AG09319 (cell line): ENCODE measurements around the gene RPL27.

Experiments
- DNase-seq: peaks from one replicate; pipeline ENCODE4 v3.0.0-alpha.2; 2010; ENCODE audit warnings: low read depth; ENCODE audit errors: extremely low read depth
- TF ChIP-seq, protein P1 (sequence below): IDR thresholded peaks from 2 replicates; pipeline ENCODE4 v1.5.1; 2011; ENCODE audit warnings: low read depth, mild to moderate bottlenecking, inconsistent platforms, low read length, moderate library complexity

The RPL27 gene

DNA sequence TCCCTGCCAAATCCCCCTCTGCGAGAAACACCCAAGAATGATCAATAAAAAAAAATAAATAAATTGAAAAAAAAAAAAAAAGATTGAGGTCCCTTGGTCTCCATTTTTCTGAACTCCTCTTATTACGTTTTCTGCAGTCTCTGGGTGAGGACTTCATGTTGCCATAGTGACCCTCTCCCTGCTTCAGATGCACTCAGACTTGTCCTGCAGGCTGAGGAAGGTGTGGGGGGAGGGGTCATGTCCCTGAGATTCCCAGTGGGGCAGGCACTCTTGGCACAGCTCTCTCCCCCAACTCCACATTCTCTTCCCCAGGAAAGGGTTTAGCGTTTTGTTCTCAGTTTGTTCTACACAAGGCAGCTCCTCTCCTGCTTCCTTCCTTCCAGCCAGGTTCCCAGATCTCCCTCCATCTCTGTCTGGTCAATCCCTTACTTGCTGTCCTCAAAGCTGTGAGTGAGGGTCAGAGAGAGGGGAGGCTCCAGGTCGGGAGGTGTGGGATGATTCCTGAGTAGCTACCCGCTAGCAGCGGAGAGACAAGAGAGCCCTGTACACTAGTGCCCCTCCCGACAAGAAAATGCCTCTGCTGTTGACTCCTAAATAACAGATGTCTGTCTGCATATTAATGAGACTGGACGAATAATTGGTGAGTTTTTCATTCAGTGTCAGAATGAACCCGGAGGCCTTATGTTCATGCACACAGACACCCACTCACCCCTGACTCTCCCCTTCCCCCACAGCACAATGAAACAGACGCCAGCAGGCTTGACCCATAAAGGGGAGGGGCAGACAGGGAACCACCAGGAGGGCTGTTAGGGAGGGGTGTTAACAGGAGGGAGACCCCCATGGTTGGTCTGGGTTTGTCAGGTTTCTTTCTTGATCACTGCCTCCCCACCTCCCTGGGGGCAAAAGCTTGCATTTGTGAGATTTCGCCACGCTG, 36.0 kb downstream of the RPL27 start:
- TF ChIP-seq, protein P1, sequence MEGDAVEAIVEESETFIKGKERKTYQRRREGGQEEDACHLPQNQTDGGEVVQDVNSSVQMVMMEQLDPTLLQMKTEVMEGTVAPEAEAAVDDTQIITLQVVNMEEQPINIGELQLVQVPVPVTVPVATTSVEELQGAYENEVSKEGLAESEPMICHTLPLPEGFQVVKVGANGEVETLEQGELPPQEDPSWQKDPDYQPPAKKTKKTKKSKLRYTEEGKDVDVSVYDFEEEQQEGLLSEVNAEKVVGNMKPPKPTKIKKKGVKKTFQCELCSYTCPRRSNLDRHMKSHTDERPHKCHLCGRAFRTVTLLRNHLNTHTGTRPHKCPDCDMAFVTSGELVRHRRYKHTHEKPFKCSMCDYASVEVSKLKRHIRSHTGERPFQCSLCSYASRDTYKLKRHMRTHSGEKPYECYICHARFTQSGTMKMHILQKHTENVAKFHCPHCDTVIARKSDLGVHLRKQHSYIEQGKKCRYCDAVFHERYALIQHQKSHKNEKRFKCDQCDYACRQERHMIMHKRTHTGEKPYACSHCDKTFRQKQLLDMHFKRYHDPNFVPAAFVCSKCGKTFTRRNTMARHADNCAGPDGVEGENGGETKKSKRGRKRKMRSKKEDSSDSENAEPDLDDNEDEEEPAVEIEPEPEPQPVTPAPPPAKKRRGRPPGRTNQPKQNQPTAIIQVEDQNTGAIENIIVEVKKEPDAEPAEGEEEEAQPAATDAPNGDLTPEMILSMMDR = no peak
- DNase-seq = no peak

DNA sequence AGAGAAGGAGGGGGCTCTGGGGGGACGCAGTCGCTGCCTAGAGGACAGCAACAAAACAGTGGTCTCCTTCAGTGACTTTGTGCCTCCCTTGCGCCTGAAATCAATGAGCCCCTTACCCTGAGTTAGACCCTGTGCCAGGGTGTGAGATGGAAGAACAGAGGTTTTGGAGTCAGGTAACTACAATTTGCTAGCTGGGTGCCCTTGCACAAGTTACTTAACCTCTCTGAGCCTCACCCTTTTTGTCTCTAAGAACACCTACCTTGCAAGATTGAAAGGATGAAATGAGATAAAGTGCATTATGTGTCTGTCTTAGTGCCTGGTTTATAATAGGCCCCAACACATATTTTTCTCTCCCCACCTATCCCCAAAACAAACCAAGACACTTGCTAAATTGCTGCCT, 36.7 kb downstream of the RPL27 start:
- TF ChIP-seq, protein P1 = no peak
- DNase-seq = no peak

DNA sequence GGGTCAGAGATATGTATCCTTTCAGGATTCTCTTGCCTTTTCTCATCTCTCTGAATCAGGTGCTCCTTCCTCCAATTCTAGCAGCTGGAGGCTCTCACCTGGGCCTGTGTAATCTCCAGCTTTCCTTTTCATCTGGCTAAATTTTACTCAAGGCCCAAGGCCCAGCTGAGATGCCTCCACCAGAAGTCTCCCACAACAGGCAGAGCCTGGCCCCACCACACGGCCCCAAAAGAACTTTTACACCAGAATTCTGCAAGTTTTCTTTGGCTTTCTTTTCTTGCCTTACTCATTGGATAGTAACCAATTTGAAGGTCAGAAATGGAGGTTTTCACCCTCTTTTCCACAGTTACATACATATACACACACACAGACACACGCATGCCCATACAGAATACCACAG, 41.4 kb downstream of the RPL27 start:
- DNase-seq = no peak
- TF ChIP-seq, protein P1 = no peak

DNA sequence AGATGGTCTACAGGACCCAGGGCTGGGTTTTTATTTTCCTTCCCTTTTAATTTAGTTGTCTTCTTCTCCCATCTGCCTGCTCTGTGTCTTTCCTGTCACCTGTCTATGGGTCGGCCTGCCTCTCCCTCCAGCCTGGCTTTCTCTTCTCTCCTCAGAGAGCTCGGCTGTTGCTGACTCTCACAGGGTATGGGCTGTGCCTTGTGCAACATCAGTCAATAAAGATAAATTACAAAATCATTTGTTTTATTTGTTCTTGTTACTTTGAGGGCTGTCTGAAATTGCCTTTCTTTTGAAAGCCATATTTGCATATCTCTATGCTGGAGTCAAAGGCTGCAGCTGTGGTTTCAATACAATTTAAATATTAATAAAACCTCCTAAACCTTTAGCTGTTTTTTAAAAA, 42.4 kb downstream of the RPL27 start:
- no peak for DNase-seq
- TF ChIP-seq, protein P1 = no peak

DNA sequence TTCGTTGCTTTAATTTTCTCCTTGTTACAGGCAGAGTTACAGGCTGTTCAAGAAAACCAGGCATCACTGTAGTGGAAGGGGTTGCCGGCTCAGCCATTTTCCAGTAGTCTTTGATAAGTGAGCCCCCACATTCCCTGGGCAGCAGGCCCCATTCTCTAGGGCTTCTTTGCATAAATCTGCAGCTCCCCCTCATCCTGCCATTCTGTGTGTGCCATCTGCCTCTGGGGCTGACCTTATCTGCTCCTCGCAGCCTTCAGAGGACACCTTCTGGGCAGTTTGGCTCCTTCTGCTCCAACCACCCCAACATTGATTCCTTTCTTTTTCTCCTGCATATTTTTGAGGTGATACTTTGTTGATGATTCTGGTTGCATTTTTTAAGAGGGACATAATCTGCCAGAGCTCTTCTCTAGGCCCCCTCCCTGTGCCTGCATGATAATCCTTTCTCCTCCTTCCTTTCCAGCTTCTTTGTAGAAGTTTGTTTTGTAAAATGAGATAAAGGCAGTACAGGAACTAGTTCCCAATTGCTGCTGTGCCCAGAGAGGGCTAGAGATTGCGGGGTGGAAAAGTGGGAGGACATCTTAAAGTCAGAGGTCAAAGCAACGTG, 43.9 kb downstream of the RPL27 start:
- TF ChIP-seq, protein P1 = no peak
- DNase-seq = no peak

DNA sequence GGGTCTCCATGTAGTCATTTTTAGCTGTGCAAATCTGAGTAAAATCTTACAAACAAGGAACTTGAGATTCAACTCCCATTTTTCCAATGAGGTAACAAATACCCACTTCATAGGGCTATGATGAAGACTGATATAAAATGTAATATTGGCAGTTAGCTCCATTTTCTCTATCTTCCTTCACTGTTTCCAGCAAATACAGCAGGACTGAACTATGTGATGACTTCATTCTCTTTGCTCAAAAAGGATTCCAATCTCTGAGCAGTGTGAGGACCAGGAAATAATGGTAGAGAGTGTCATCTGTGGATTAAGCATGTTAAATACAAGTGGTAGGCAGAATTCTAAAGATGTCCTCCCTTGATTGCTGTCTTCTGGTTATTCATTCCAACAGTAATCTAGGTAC, 45.1 kb downstream of the RPL27 start:
- DNase-seq = no peak
- TF ChIP-seq, protein P1 = no peak

DNA sequence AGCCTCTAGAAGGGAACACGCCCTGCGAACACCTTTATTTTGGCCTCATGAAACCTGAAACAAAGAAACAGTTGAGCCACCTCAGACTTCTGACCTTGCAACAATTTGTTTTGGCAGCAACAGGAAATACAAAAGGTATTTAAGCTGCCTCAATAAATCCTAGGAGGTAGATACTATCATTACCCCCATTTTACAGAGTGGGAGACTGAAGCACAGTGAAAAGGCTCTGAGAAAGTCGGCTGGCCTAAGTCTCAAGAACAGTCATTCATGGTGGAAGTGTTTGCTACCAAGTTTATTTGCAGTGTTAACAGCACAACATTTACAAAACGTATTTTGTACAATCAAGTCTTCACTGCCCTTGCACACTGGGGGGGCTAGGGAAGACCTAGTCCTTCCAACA, 45.8 kb downstream of the RPL27 start:
- TF ChIP-seq, protein P1 = no peak
- no peak for DNase-seq
